GM23338 (cell line): ENCODE data around the gene KDM1A. TPM values are rescaled to one million over a fixed set of nuclear protein-coding genes. Genes with fewer than 3 reads are reported as not detected.
A peak's percentile ranks its signal among the peaks of the same experiment; 100 is the strongest.

Experiments used
- ATAC-seq: fragments of 200-7000 bp; cut with Tn5 transposase; 3 replicates; pipeline ENCODE4 v1.9.1; 2020
- DNase-seq: peaks from one replicate; pipeline ENCODE4 v3.0.0-alpha.2; 2015; ENCODE audit warnings: low spot score
- H2AFZ ChIP-seq: fragments of 200-600 bp; sonication (generic); 2 replicates; pipeline ENCODE4 v1.8.0; 2016; ENCODE audit warnings: antibody characterized with exemption, mild to moderate bottlenecking, moderate library complexity
- H3F3A ChIP-seq: fragments of 200-600 bp; sonication (generic); replicated peaks from 2 replicates; pipeline ENCODE4 v1.8.0; 2017; ENCODE audit warnings: antibody characterized with exemption, mixed run types, low read depth
- H3K27ac ChIP-seq: fragments of 200-600 bp; sonication (generic); 2 replicates; pipeline ENCODE4 v1.6.1; 2016; ENCODE audit warnings: low read depth
- H3K27me3 ChIP-seq: fragments of 200-600 bp; sonication (generic); 2 replicates; pipeline ENCODE4 v1.8.0; 2016; ENCODE audit warnings: mild to moderate bottlenecking, mixed run types, moderate library complexity; ENCODE audit not compliant: insufficient read depth
- H3K36me3 ChIP-seq: fragments of 200-600 bp; sonication (generic); 2 replicates; pipeline ENCODE4 v1.8.0; 2016; ENCODE audit warnings: mild to moderate bottlenecking; ENCODE audit not compliant: insufficient read depth
- H3K4me1 ChIP-seq: fragments of 200-600 bp; sonication (generic); 2 replicates; pipeline ENCODE4 v1.8.0; 2016; ENCODE audit warnings: mild to moderate bottlenecking, moderate library complexity; ENCODE audit not compliant: insufficient read depth
- H3K4me2 ChIP-seq: fragments of 200-600 bp; sonication (generic); 2 replicates; pipeline ENCODE4 v1.7.1; 2017; ENCODE audit warnings: mixed run types
- H3K4me3 ChIP-seq: fragments of 200-600 bp; sonication (generic); 2 replicates; pipeline ENCODE4 v1.6.1; 2016; ENCODE audit warnings: mixed run types
- H3K79me2 ChIP-seq: fragments of 200-600 bp; sonication (generic); replicated peaks from 2 replicates; pipeline ENCODE4 v1.8.0; 2017; ENCODE audit warnings: mild to moderate bottlenecking; ENCODE audit not compliant: insufficient read depth
- H3K9me2 ChIP-seq: fragments of 200-600 bp; sonication (generic); 2 replicates; pipeline ENCODE4 v1.8.0; 2017; ENCODE audit not compliant: insufficient read depth
- H4K20me1 ChIP-seq: fragments of 200-600 bp; sonication (generic); replicated peaks from 2 replicates; pipeline ENCODE4 v1.8.0; 2017; ENCODE audit warnings: mild to moderate bottlenecking; ENCODE audit not compliant: insufficient read depth
- H3K27ac Mint-ChIP-seq: 2 replicates; pipeline ENCODE4 v1.8.0; 2020; ENCODE audit warnings: inconsistent platforms, mild to moderate bottlenecking, moderate library complexity, mixed read lengths
- H3K27me3 Mint-ChIP-seq: 3 replicates; pipeline ENCODE4 v1.8.0; 2022; ENCODE audit warnings: low read depth, mild to moderate bottlenecking, moderate library complexity, mixed read lengths, inconsistent platforms; ENCODE audit not compliant: insufficient read depth, poor library complexity
- H3K36me3 Mint-ChIP-seq: 3 replicates; pipeline ENCODE4 v1.8.0; 2021; ENCODE audit warnings: low read depth, mild to moderate bottlenecking, inconsistent platforms, moderate library complexity, mixed read lengths
- H3K4me1 Mint-ChIP-seq: 3 replicates; pipeline ENCODE4 v1.8.0; 2020; ENCODE audit warnings: mild to moderate bottlenecking, inconsistent platforms, mixed read lengths
- H3K4me3 Mint-ChIP-seq: 3 replicates; pipeline ENCODE4 v1.8.0; 2021; ENCODE audit warnings: moderate library complexity, mild to moderate bottlenecking, inconsistent platforms, mixed read lengths
- H3K9me3 Mint-ChIP-seq: 3 replicates; pipeline ENCODE4 v1.8.0; 2020; ENCODE audit warnings: moderate library complexity, mild to moderate bottlenecking, inconsistent platforms, mixed read lengths
- CREB1 ChIP-seq: fragments of 250-450 bp; sonication (Bioruptor Pico); IDR thresholded peaks from 2 replicates; pipeline ENCODE4 v1.5.0; 2020; ENCODE audit warnings: low read depth, mild to moderate bottlenecking, moderate library complexity
- CTCF ChIP-seq, 2 experiments: fragments of 200-600 bp in 1 of 2; sonication (generic) in 1 of 2; conservative IDR thresholded peaks; 2 replicates each; pipeline versions ENCODE4 v1.5.1 to v1.6.1; 2016 to 2017; ENCODE audit warnings: antibody characterized with exemption in 2 of 2, low read depth in 2 of 2, mild to moderate bottlenecking in 2 of 2, moderate library complexity in 1 of 2
- JUNB ChIP-seq: IDR thresholded peaks from one replicate; pipeline ENCODE4 v1.6.1; 2016; ENCODE audit warnings: antibody characterized with exemption; ENCODE audit not compliant: unreplicated experiment
- POLR2AphosphoS5 ChIP-seq: IDR thresholded peaks from 2 replicates; pipeline ENCODE4 v1.6.1; 2016; ENCODE audit warnings: antibody characterized with exemption, low read depth
- ZNF114 ChIP-seq: fragments of 250-450 bp; sonication (Bioruptor Pico); IDR thresholded peaks from 2 replicates; pipeline ENCODE4 v1.5.0; 2020; ENCODE audit warnings: mild to moderate bottlenecking, moderate library complexity
- ZNF331 ChIP-seq: fragments of 250-450 bp; sonication (Bioruptor Pico); IDR thresholded peaks from 2 replicates; pipeline ENCODE4 v1.5.0; 2020; ENCODE audit warnings: low read depth, mild to moderate bottlenecking, moderate library complexity
- polyA plus RNA-seq: library from polyadenylated mRNA; unstranded; fragments of >200 nt; fragmentation: Nextera tagmentation; extraction: Ambion mirVana; gene quantifications from 2 replicates; pipeline ENCODE4 v1.2.1, GENCODE V29; 2016
- total RNA-seq: library from RNA; depleted of rRNA; stranded (reverse); fragments of >200 nt; shearing (Covaris generic); gene quantifications from 2 replicates; pipeline ENCODE4 v1.2.3, GENCODE V29; 2014
- TF ChIP-seq, protein P1 (sequence below): IDR thresholded peaks from one replicate; pipeline ENCODE4 v1.6.1; 2018; ENCODE audit warnings: antibody characterized with exemption; ENCODE audit not compliant: unreplicated experiment

The KDM1A gene
- total and polyA plus RNA-seq, 2 experiments from 2014 or later: 86.4 to 252 TPM

DNA sequence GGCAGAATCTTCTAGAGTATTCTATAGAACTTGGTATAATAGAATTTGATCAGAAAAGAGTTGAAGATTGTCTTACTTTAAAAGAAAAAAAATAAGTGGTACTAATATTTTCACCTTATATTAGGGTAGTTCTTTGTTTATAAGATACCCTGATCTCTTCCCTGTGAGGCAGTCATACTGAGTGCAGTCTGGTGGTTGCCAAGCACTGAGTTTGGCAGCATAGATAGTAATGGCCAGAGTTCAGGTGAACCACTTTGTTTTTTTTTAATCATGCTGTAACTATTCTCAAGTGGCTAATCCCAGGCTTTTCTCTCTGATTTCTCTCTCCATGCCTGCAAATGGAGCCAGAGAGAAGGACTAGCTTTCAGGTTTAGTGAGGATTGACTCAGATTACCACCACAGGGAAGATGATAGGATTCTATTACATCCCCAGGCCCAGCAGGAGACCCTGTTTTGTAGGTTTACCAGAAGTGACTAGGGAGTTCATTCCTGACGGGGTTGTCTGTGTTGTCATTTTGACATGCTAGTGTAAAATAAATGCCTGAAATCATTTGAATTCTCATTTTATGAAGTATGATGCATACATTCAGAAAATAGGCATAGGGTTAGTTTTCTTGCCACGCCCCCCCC is 16.7 kb downstream of the KDM1A start:
- H4K20me1 ChIP-seq: peaks cover 81% of the 10 kb centered on the region
- peaks cover 52% of the 10 kb centered on the region for H3K4me1 Mint-ChIP-seq
- H3K36me3 Mint-ChIP-seq: peaks cover 4% of the 10 kb centered on the region; the same call in 2 of the 3 replicates
- no peak overlapping the region for H3K4me2 ChIP-seq
- no peaks in the 10 kb centered on the region for H3K36me3 ChIP-seq
- H3K27ac ChIP-seq: no peak overlapping the region
- peak; percentile 72 for DNase-seq
- H3K4me3 ChIP-seq: no peak overlapping the region
- no peaks in the 10 kb centered on the region for H3K9me3 Mint-ChIP-seq
- H3K27me3 Mint-ChIP-seq: no peaks in the 10 kb centered on the region
- ATAC-seq: peak; percentile 89
- H3K4me3 Mint-ChIP-seq: no peak overlapping the region
- no peak for TF ChIP-seq JUNB
- TF ChIP-seq ZNF331: no peak
- TF ChIP-seq, protein P1, sequence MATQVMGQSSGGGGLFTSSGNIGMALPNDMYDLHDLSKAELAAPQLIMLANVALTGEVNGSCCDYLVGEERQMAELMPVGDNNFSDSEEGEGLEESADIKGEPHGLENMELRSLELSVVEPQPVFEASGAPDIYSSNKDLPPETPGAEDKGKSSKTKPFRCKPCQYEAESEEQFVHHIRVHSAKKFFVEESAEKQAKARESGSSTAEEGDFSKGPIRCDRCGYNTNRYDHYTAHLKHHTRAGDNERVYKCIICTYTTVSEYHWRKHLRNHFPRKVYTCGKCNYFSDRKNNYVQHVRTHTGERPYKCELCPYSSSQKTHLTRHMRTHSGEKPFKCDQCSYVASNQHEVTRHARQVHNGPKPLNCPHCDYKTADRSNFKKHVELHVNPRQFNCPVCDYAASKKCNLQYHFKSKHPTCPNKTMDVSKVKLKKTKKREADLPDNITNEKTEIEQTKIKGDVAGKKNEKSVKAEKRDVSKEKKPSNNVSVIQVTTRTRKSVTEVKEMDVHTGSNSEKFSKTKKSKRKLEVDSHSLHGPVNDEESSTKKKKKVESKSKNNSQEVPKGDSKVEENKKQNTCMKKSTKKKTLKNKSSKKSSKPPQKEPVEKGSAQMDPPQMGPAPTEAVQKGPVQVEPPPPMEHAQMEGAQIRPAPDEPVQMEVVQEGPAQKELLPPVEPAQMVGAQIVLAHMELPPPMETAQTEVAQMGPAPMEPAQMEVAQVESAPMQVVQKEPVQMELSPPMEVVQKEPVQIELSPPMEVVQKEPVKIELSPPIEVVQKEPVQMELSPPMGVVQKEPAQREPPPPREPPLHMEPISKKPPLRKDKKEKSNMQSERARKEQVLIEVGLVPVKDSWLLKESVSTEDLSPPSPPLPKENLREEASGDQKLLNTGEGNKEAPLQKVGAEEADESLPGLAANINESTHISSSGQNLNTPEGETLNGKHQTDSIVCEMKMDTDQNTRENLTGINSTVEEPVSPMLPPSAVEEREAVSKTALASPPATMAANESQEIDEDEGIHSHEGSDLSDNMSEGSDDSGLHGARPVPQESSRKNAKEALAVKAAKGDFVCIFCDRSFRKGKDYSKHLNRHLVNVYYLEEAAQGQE: no peak
- no peak for TF ChIP-seq POLR2AphosphoS5
- no peaks in the 10 kb centered on the region for H3F3A ChIP-seq
- no peak overlapping the region; the same call in 1 of the 2 replicates for H3K27ac Mint-ChIP-seq
- peaks cover 100% of the 10 kb centered on the region for H3K79me2 ChIP-seq
- H3K27me3 ChIP-seq: no peaks in the 10 kb centered on the region
- no peak overlapping the region for H2AFZ ChIP-seq
- H3K9me2 ChIP-seq: no peaks in the 10 kb centered on the region
- H3K4me1 ChIP-seq: peaks cover 34% of the 10 kb centered on the region

- no peaks in the 10 kb centered on the region for H3K27me3 ChIP-seq
- no peaks in the 10 kb centered on the region for H3K9me3 Mint-ChIP-seq
- H3K4me1 ChIP-seq: peaks cover 32% of the 10 kb centered on the region
- peaks cover 4% of the 10 kb centered on the region; the same call in 2 of the 3 replicates for H3K36me3 Mint-ChIP-seq
- no peak overlapping the region for H3K27ac Mint-ChIP-seq
- H3F3A ChIP-seq: no peaks in the 10 kb centered on the region
- H3K4me1 Mint-ChIP-seq: peaks cover 49% of the 10 kb centered on the region
- H3K27me3 Mint-ChIP-seq: no peaks in the 10 kb centered on the region
- no peak overlapping the region for H2AFZ ChIP-seq
- H3K4me2 ChIP-seq: no peak overlapping the region
- H3K9me2 ChIP-seq: no peaks in the 10 kb centered on the region
- no peak overlapping the region for H3K4me3 ChIP-seq
- ATAC-seq (no peak), DNase-seq (no peak)
- peaks cover 100% of the 10 kb centered on the region for H3K79me2 ChIP-seq
- no peak overlapping the region for H3K4me3 Mint-ChIP-seq
- H3K27ac ChIP-seq: no peak overlapping the region
- no peaks in the 10 kb centered on the region for H3K36me3 ChIP-seq
- H4K20me1 ChIP-seq: peaks cover 81% of the 10 kb centered on the region
- TF ChIP-seq ZNF114 (CRISPR knock-in tag) (no peak), CTCF (conservative IDR thresholded peaks at IDR 0.05; ENCODE audit: low read depth in 2 of 2) (no peak), CREB1 (no peak)
- TF ChIP-seq, protein P1: no peak
These were observed 17.9 kb downstream of the KDM1A start for GRCh38 chr1:23037081-23037740.
